ENCODE measurements around the gene YPEL2. TPM values are rescaled to one million over a fixed set of nuclear protein-coding genes. Genes with fewer than 3 reads are reported as not detected.

YPEL2 gene
- total and polyA plus RNA-seq, 2 of the 13 experiments (the other 11 are each of a cell fraction or from before 2014, with no cell fraction given): 8.5 to 21.1 TPM

GRCh38 chr17:59371416-59372100 is 40.1 kb downstream of the YPEL2 start (continued):
- TF ChIP-seq AHDC1 (CRISPR knock-in tag; IDR thresholded peaks at IDR 0.05; ENCODE audit: borderline replicate concordance) (no peak), HDAC1 (CRISPR knock-in tag; IDR thresholded peaks at IDR 0.05) (0 out of 2 replicates have a peak, but pooled peaks have one; percentile 24), FOXM1 (CRISPR knock-in tag; IDR thresholded peaks at IDR 0.05) (no peak), ZNF816 (CRISPR knock-in tag; IDR thresholded peaks at IDR 0.05; ENCODE audit: borderline replicate concordance) (no peak), SATB2 (CRISPR knock-in tag; IDR thresholded peaks at IDR 0.05) (no peak), ELF3 (CRISPR knock-in tag; IDR thresholded peaks at IDR 0.05) (peak; percentile 49; the same call in 1 of the 2 replicates), MTERF4 (CRISPR knock-in tag; IDR thresholded peaks at IDR 0.05) (no peak), RFX5 (IDR thresholded peaks at IDR 0.05; ENCODE audit: low read depth, low read length) (peak; percentile 87), ZNF687 (CRISPR knock-in tag; IDR thresholded peaks at IDR 0.05) (0 out of 2 replicates have a peak, but pooled peaks have one; percentile 15), GRHL1 (CRISPR knock-in tag; conservative IDR thresholded peaks at IDR 0.05) (no peak), HNF4A (CRISPR knock-in tag; IDR thresholded peaks at IDR 0.05) (peak; percentile 23; the same call in 1 of the 2 replicates), ZNF280D (CRISPR knock-in tag; IDR thresholded peaks at IDR 0.05) (0 out of 2 replicates have a peak, but pooled peaks have one; percentile 35)
